ENCODE data around the gene TMCC1. TPM values are rescaled to one million over a fixed set of nuclear protein-coding genes. Genes with fewer than 3 reads are reported as not detected.
"Not testable (repeated sequence)": the region's sequence is repeated elsewhere in the genome, so short reads cannot be mapped to it uniquely, and the experiment has no call there.

The TMCC1 gene
- total RNA-seq, 4 donors from 2014 or later, result 24.3 to 41.7 (median 31.1) TPM

DNA sequence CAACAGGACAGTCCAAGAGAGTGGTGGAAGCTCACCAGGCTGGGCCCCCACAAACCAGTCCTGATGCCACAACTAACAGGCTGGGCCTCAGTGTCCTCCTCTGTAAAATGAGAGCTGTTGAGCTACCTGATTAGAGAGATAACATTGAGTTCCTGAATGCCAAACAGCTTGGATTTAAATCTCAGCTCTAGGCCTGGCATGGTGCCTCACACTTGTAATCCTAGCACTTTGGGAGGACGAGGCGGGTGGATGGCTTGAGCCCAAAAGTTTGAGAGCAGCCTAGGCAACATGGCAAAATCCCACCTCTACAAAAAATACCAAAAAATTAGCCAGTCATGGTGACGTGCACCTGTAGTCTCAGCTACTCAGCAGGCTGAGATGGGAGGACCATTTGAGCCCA is 20.1 kb upstream of the TMCC1 start:
- H3K4me3 ChIP-seq (replicated peaks in 1 of 3), result no peak overlapping the region
- DNase-seq, result no peak
- 59 to 65% methylated on average over 3 of the region's 3 CpGs for WGBS, 2 donors
- no peaks in the 10 kb centered on the region for H3K27me3 ChIP-seq
- H3K4me1 ChIP-seq, result no peaks in the 10 kb centered on the region
- TF ChIP-seq POLR2A (IDR thresholded peaks at IDR 0.05) (no peak), CTCF (IDR thresholded peaks at IDR 0.05) (no peak)
- H3K36me3 ChIP-seq, result no peaks in the 10 kb centered on the region
- intact Hi-C loops (cut with DNase I), result no loop called here
- H3K9me3 ChIP-seq, result no peaks in the 10 kb centered on the region
- H3K27ac ChIP-seq, result no peak overlapping the region

DNA sequence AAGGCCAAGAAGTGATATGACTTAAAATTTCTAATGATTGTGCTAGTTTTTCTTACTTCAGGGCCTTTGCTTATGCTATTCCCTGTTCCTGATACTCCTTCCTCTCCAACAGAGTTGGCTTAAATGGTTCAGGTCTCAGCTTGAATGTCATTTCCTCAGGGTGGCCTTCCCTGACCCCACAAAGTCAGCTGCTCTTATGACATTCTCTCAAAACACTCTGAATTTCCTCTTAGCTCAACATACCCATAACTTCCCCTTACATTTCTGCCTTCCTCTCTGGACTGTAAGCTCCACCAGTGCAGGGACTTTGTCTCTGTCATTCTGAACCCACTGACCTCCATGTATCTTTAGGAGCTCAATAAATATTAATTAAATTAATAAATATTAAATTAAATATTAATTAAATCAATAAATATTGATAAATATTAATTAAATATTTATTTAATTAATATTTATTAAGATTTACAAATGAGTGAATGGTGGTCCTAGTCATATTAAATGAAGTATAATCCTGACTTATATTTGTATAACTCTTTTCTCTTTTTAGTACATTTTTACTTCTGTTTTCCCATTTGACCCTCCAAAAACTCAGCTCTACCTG is 17.9 kb upstream of the TMCC1 start:
- Histone ChIP-seq H3K27me3 (no peaks in the 10 kb centered on the region), H3K4me1 (no peaks in the 10 kb centered on the region), H3K4me3 (replicated peaks in 1 of 3) (no peak overlapping the region), H3K9me3 (no peaks in the 10 kb centered on the region), H3K36me3 (no peaks in the 10 kb centered on the region), H3K27ac (no peak overlapping the region)
- TF ChIP-seq POLR2A (IDR thresholded peaks at IDR 0.05) (no peak), CTCF (IDR thresholded peaks at IDR 0.05) (no peak)
- DNase-seq, result no peak
- intact Hi-C loops (cut with DNase I), result no loop called here

- H3K9me3 ChIP-seq; H3K27me3 ChIP-seq; DNase-seq; H3K27ac ChIP-seq; H3K36me3 ChIP-seq; H3K4me3 ChIP-seq (replicated peaks in 1 of 3); H3K4me1 ChIP-seq; intact Hi-C loops (cut with DNase I): not testable (repeated sequence)
- 94 to 95% methylated on average over 4 of the region's 4 CpGs for WGBS, 2 donors
These were observed 15.7 kb upstream of the TMCC1 start for GRCh38 chr3:129909235-129909634.

DNA sequence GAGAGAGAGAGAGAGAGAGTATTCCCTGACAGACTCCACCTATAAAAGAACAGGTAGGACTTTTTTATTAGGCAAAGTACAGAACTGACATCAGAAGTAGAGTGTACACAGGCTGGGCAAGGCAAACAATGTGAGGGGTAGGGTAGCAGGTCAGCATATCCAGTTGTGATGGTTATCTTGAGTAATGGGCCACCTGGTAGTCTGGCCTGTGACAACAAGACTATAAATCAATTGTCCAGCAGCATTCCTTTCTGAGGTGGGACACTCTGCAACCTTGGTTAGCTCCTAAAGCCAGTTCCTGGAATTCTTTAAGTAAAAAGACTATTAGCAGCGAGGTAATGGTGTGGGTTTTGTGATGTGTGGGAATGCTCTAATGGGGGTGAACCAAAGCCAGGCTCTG is 14.9 kb upstream of the TMCC1 start:
- H3K36me3 ChIP-seq, result no peaks in the 10 kb centered on the region
- DNase-seq, result no peak
- no peak overlapping the region for H3K27ac ChIP-seq
- no peak overlapping the region for H3K4me3 ChIP-seq (replicated peaks in 1 of 3)
- intact Hi-C loops (cut with DNase I), result no loop called here
- H3K27me3 ChIP-seq, result no peaks in the 10 kb centered on the region
- 69 to 79% methylated on average over 1 of the region's 1 CpG for WGBS, 2 donors
- H3K4me1 ChIP-seq, result no peaks in the 10 kb centered on the region
- TF ChIP-seq CTCF (IDR thresholded peaks at IDR 0.05) (no peak), POLR2A (IDR thresholded peaks at IDR 0.05) (no peak)
- H3K9me3 ChIP-seq, result no peaks in the 10 kb centered on the region

GRCh38 chr3:129901272-129901671 is 7.8 kb upstream of the TMCC1 start:
- WGBS, 2 donors, result 95 to 99% methylated on average over 4 of the region's 4 CpGs
- DNase-seq; H3K9me3 ChIP-seq; H3K27me3 ChIP-seq; intact Hi-C loops (cut with DNase I); H3K4me3 ChIP-seq (replicated peaks in 1 of 3); H3K36me3 ChIP-seq; H3K27ac ChIP-seq; H3K4me1 ChIP-seq: not testable (repeated sequence)

- intact Hi-C loops (cut with DNase I), result no loop called here
- no peak overlapping the region for H3K27ac ChIP-seq
- H3K4me3 ChIP-seq (replicated peaks in 1 of 3), result no peak overlapping the region
- no peaks in the 10 kb centered on the region for H3K36me3 ChIP-seq
- no peaks in the 10 kb centered on the region for H3K27me3 ChIP-seq
- no peak for DNase-seq
- TF ChIP-seq CTCF (IDR thresholded peaks at IDR 0.05) (no peak), POLR2A (IDR thresholded peaks at IDR 0.05) (no peak)
- 81 to 83% methylated on average over 3 of the region's 3 CpGs for WGBS, 2 donors
- peaks cover under 1 to 14% of the 10 kb centered on the region in 2 donors for H3K4me1 ChIP-seq
- H3K9me3 ChIP-seq, result no peaks in the 10 kb centered on the region
These were observed 3.5 kb upstream of the TMCC1 start for GRCh38 chr3:129897026-129897425.

All from thyroid gland (tissue), 4 donors.